Measurements from ENCODE around the gene PPP5C. TPM values are rescaled to one million over a fixed set of nuclear protein-coding genes. Genes with fewer than 3 reads are reported as not detected.

Gene PPP5C
- total RNA-seq, 1 donor from 2014 or later: 48.9 TPM

DNA sequence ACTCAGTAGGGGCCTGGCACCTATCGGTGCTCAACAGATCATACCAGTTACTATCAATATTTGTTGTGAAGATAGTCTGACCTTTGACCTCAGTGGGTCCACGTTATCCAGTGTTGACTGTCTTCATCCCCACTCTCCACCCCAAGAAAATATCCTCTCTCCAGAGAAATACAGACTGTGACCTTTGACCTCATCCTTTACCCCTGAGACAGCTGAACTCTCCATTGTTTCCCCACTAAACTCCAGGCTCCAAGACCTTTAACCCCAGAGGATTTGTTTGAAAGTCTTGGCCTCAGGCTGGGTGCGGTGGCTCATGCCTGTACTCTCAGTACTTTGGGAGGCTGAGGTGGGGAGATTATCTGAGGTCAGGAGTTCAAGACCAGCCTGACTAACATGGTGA, 22.6 kb upstream of the PPP5C start:
- no peaks in the 10 kb centered on the region for H3K4me1 ChIP-seq
- H3K4me3 ChIP-seq: no peak overlapping the region
- TF ChIP-seq, protein P1, sequence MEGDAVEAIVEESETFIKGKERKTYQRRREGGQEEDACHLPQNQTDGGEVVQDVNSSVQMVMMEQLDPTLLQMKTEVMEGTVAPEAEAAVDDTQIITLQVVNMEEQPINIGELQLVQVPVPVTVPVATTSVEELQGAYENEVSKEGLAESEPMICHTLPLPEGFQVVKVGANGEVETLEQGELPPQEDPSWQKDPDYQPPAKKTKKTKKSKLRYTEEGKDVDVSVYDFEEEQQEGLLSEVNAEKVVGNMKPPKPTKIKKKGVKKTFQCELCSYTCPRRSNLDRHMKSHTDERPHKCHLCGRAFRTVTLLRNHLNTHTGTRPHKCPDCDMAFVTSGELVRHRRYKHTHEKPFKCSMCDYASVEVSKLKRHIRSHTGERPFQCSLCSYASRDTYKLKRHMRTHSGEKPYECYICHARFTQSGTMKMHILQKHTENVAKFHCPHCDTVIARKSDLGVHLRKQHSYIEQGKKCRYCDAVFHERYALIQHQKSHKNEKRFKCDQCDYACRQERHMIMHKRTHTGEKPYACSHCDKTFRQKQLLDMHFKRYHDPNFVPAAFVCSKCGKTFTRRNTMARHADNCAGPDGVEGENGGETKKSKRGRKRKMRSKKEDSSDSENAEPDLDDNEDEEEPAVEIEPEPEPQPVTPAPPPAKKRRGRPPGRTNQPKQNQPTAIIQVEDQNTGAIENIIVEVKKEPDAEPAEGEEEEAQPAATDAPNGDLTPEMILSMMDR (IDR thresholded peaks at IDR 0.05): no peak
- DNase-seq: no peak
- no peak overlapping the region for H3K27ac ChIP-seq
- no peaks in the 10 kb centered on the region for H3K27me3 ChIP-seq (ENCODE audit: low read depth)
- peaks cover 93% of the 10 kb centered on the region for H3K36me3 ChIP-seq
- intact Hi-C loops (cut with DNase I): no loop called here
- peaks cover 21% of the 10 kb centered on the region for H3K9me3 ChIP-seq
- ATAC-seq: no peak

DNA sequence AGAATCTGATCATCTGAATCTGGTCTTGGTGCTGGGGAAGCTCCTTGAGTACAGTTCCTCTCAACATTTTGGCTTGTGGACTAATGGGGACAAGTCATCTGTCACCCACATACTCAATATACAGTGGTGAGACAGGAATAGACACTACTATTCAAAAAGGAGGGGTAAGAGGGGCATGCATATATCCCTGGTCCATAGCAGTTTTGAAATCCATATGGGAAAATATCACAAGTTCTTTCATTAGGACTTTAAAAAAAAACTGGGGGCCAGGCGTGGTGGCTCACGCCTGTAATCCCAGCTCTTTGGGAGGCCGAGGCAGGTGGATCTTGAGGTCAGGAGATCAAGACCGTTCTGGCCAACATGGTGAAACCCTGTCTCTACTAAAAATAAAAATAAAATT, 20.3 kb upstream of the PPP5C start:
- no peak for ATAC-seq
- H3K36me3 ChIP-seq: peaks cover 89% of the 10 kb centered on the region
- TF ChIP-seq, protein P1 (IDR thresholded peaks at IDR 0.05): no peak

DNA sequence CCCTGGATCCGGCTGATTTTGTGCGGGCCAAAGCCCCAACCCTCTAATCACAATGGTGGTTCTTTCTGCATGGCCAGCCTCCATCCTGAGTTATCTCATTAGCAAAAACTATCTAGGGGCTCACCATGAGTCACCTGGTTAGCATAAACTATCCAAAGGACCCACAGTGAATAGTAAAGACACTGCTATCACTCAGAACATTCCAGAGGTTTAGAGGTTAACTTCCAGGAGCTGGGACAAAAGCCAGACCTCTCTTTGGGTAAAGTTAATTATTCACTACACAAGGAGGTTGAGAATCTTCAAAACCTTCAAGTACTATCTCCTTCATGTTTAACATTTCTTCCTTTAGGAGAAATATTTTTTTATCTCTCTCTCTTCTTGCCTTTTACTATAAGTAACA, 18.8 kb upstream of the PPP5C start:
- Histone ChIP-seq H3K4me1 (no peaks in the 10 kb centered on the region), H3K9me3 (peaks cover 21% of the 10 kb centered on the region), H3K27ac (no peak overlapping the region), H3K4me3 (no peak overlapping the region), H3K27me3 (ENCODE audit: low read depth) (no peaks in the 10 kb centered on the region), H3K36me3 (peaks cover 86% of the 10 kb centered on the region)
- DNase-seq (no peak), ATAC-seq (no peak)
- intact Hi-C loops (cut with DNase I): no loop called here
- TF ChIP-seq, protein P1 (IDR thresholded peaks at IDR 0.05): no peak

More for the DNA sequence above, 20.3 kb upstream of the PPP5C start:
- Histone ChIP-seq H3K27me3 (ENCODE audit: low read depth) (no peaks in the 10 kb centered on the region), H3K4me3 (no peak overlapping the region), H3K27ac (no peak overlapping the region), H3K4me1 (no peaks in the 10 kb centered on the region), H3K9me3 (peaks cover 21% of the 10 kb centered on the region)
- no peak for DNase-seq
- intact Hi-C loops (cut with DNase I): no loop called here

DNA sequence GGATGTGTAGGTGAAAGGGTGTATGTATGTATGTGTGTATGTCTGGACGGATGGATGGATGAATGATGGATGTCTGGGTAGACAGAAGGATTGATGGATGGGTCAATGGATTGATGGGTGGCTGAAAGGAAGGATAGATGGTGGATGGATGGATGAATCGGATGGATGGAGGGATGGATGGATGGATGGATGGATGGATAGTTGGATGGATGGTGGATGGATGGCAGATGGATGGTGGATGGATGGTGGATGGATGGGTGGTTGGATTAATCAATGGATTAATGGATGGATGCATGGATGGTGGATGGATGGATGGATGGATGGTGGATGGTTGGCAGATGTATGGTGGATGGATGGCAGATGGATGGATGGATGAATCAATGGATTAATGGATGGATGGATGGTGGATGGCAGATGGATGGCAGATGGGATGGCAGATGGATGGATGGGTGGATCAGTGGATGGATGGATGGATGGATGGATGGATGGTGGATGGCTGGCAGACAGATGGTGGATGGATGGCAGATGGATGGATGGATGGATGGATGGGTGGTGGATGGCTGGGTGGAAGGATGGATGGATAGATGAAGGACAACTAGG, 16.5 kb upstream of the PPP5C start:
- no peak overlapping the region for H3K4me3 ChIP-seq
- H3K9me3 ChIP-seq: peaks cover 21% of the 10 kb centered on the region
- no peaks in the 10 kb centered on the region for H3K27me3 ChIP-seq (ENCODE audit: low read depth)
- H3K36me3 ChIP-seq: peaks cover 74% of the 10 kb centered on the region
- TF ChIP-seq, protein P1 (IDR thresholded peaks at IDR 0.05): no peak
- no peaks in the 10 kb centered on the region for H3K4me1 ChIP-seq
- no peak overlapping the region for H3K27ac ChIP-seq
- ATAC-seq: no peak
- DNase-seq: no peak
- intact Hi-C loops (cut with DNase I): no loop called here

DNA sequence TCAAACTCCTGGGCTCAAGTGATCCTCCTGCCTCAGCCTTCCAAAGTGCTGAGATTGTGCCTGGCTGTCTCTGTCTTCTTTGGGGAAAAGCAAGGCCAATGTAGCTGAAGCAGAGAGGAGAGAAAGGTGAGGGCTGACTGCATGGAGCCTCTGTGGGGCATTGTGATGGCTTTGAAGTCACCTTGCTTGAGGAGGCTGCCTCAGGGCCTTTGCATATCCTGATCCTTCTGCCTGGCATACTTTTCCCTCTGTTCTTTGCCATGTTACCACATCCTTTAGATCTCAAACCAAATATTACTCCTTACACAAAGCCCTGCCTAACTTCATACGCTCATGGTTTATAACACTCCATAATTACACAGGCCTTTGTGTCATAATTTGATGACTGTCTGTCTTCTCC, 9.4 kb upstream of the PPP5C start:
- Histone ChIP-seq H3K4me1 (no peaks in the 10 kb centered on the region), H3K27me3 (ENCODE audit: low read depth) (no peaks in the 10 kb centered on the region), H3K36me3 (peaks cover 72% of the 10 kb centered on the region), H3K4me3 (no peak overlapping the region), H3K27ac (no peak overlapping the region), H3K9me3 (no peaks in the 10 kb centered on the region)
- DNase-seq: no peak
- TF ChIP-seq, protein P1 (IDR thresholded peaks at IDR 0.05): no peak
- intact Hi-C loops (cut with DNase I): no loop called here
- no peak for ATAC-seq

Data from lower lobe of right lung (tissue), 2 donors.